MM.1S (cell line): ENCODE measurements around the gene TBC1D32.
"Not testable (repeated sequence)": the region's sequence is repeated elsewhere in the genome, so short reads cannot be mapped to it uniquely, and the experiment has no call there.

Experiments
- DNase-seq: peaks from one replicate; pipeline ENCODE4 v3.0.0-alpha.2; 2015
- H2AFZ ChIP-seq: fragments of 300-600 bp; sonication (generic); 2 replicates; pipeline ENCODE4 v1.6.0; 2016; ENCODE audit warnings: antibody characterized with exemption, low read length
- H3F3A ChIP-seq: fragments of 300-600 bp; sonication (generic); 2 replicates; pipeline ENCODE4 v1.6.1; 2016; ENCODE audit warnings: mild to moderate bottlenecking, antibody characterized with exemption, low read length, moderate library complexity, mixed read lengths; ENCODE audit not compliant: insufficient read depth
- H3K27ac ChIP-seq: fragments of 300-600 bp; sonication (generic); 2 replicates; pipeline ENCODE4 v1.5.1; 2016; ENCODE audit warnings: mild to moderate bottlenecking, low read length
- H3K27me3 ChIP-seq: fragments of 300-600 bp; sonication (generic); replicated peaks from 2 replicates; pipeline ENCODE4 v1.6.0; 2016; ENCODE audit warnings: low read length; ENCODE audit not compliant: insufficient read depth
- H3K36me3 ChIP-seq: fragments of 300-600 bp; sonication (generic); replicated peaks from 2 replicates; pipeline ENCODE4 v1.6.1; 2016; ENCODE audit warnings: mild to moderate bottlenecking, low read length, mixed read lengths; ENCODE audit not compliant: insufficient read depth
- H3K4me1 ChIP-seq: fragments of 300-600 bp; sonication (generic); 2 replicates; pipeline ENCODE4 v1.6.1; 2016; ENCODE audit warnings: low read length, mixed read lengths
- H3K4me2 ChIP-seq: fragments of 300-600 bp; sonication (generic); 2 replicates; pipeline ENCODE4 v1.6.0; 2016; ENCODE audit warnings: low read depth, low read length
- H3K4me3 ChIP-seq: fragments of 300-600 bp; sonication (generic); 2 replicates; pipeline ENCODE4 v1.5.1; 2016; ENCODE audit warnings: low read length, mixed read lengths
- H3K79me2 ChIP-seq: fragments of 300-600 bp; sonication (generic); 2 replicates; pipeline ENCODE4 v1.6.1; 2016; ENCODE audit warnings: mixed run types, low read length, mixed read lengths
- H3K9ac ChIP-seq: fragments of 300-600 bp; sonication (generic); 2 replicates; pipeline ENCODE4 v1.6.1; 2016; ENCODE audit warnings: low read length, mixed read lengths
- H3K9me2 ChIP-seq: fragments of 300-600 bp; sonication (generic); replicated peaks from 2 replicates; pipeline ENCODE4 v1.6.1; 2016; ENCODE audit warnings: mild to moderate bottlenecking, low read length, mixed read lengths; ENCODE audit not compliant: insufficient read depth
- H3K9me3 ChIP-seq: fragments of 300-600 bp; sonication (generic); replicated peaks from 2 replicates; pipeline ENCODE4 v1.6.1; 2016; ENCODE audit warnings: mild to moderate bottlenecking, low read length, mixed read lengths; ENCODE audit not compliant: insufficient read depth
- H4K20me1 ChIP-seq: fragments of 300-600 bp; sonication (generic); 2 replicates; pipeline ENCODE4 v1.6.1; 2016; ENCODE audit warnings: mild to moderate bottlenecking, low read length, moderate library complexity, mixed read lengths; ENCODE audit not compliant: insufficient read depth
- EZH2 ChIP-seq: fragments of 300-600 bp; sonication (generic); optimal IDR thresholded peaks from 2 replicates; pipeline ENCODE3; 2017; ENCODE audit warnings: low read depth, mild to moderate bottlenecking, antibody characterized with exemption, low read length, mixed read lengths
- EZH2phosphoT487 ChIP-seq: fragments of 300-600 bp; sonication (generic); IDR thresholded peaks from 2 replicates; pipeline ENCODE4 v1.6.1; 2018; ENCODE audit warnings: antibody characterized with exemption, low read length
- TF ChIP-seq, protein P1 (sequence below): fragments of 300-600 bp; sonication (generic); IDR thresholded peaks from 2 replicates; pipeline ENCODE4 v1.5.1; 2016; ENCODE audit warnings: antibody characterized with exemption, low read length, mixed read lengths

Gene TBC1D32

DNA sequence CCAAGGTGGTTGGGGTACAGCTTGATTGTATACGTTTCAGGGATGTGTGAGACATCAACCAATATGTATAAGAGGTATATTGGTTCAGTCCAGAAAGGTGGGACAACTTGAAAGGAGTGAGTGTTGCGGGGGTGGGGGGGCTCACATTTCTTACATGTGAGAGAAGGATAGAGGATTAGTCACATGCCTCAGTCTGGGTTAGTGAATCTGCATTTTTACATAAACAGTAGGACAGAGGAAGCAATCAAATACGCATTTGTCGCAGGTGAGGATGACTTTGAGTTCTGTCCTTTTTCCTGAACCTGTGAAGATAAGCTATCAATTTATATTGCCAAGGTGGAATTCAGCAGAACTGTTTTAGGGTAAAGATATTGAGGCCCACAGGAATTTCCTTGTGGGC lies 42.1 kb upstream of the TBC1D32 start:
- Histone ChIP-seq H3K4me2 (no peak overlapping the region), H4K20me1 (no peaks in the 10 kb centered on the region), H3F3A (no peaks in the 10 kb centered on the region), H3K36me3 (no peaks in the 10 kb centered on the region), H3K9me2 (no peaks in the 10 kb centered on the region), H3K9me3 (no peaks in the 10 kb centered on the region; the same call in 1 of the 2 replicates), H3K27ac (no peak overlapping the region), H3K27me3 (no peaks in the 10 kb centered on the region), H3K9ac (no peak overlapping the region), H3K79me2 (no peaks in the 10 kb centered on the region), H2AFZ (no peak overlapping the region), H3K4me1 (no peaks in the 10 kb centered on the region), H3K4me3 (no peak overlapping the region)
- no peak for DNase-seq
- TF ChIP-seq EZH2 (no peak), EZH2phosphoT487 (no peak)
- TF ChIP-seq, protein P1, sequence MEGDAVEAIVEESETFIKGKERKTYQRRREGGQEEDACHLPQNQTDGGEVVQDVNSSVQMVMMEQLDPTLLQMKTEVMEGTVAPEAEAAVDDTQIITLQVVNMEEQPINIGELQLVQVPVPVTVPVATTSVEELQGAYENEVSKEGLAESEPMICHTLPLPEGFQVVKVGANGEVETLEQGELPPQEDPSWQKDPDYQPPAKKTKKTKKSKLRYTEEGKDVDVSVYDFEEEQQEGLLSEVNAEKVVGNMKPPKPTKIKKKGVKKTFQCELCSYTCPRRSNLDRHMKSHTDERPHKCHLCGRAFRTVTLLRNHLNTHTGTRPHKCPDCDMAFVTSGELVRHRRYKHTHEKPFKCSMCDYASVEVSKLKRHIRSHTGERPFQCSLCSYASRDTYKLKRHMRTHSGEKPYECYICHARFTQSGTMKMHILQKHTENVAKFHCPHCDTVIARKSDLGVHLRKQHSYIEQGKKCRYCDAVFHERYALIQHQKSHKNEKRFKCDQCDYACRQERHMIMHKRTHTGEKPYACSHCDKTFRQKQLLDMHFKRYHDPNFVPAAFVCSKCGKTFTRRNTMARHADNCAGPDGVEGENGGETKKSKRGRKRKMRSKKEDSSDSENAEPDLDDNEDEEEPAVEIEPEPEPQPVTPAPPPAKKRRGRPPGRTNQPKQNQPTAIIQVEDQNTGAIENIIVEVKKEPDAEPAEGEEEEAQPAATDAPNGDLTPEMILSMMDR = no peak

DNA sequence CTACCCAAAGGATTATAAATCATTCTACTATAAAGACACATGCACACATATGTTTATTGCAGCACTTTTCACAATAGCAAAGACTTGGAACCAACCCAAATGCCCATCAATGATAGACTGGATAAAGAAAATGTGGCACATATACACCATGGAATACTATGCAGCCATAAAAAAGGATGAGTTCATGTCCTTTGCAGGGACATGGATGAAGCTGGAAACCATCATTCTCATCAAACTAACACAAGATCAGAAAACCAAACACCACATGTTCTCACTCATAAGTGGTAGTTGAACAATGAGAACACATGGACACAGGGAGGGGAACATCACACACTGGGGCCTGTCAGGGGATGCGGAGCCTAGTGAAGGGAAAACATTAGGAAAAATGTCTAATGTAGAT lies 39.9 kb upstream of the TBC1D32 start:
- not testable (repeated sequence) for H2AFZ ChIP-seq, H3K9me3 ChIP-seq, H3K9ac ChIP-seq, H3K4me3 ChIP-seq, H3K4me1 ChIP-seq, H3K4me2 ChIP-seq, H3K27ac ChIP-seq, DNase-seq, H3K79me2 ChIP-seq, H3K9me2 ChIP-seq, H3K36me3 ChIP-seq, H3F3A ChIP-seq, H4K20me1 ChIP-seq, H3K27me3 ChIP-seq

DNA sequence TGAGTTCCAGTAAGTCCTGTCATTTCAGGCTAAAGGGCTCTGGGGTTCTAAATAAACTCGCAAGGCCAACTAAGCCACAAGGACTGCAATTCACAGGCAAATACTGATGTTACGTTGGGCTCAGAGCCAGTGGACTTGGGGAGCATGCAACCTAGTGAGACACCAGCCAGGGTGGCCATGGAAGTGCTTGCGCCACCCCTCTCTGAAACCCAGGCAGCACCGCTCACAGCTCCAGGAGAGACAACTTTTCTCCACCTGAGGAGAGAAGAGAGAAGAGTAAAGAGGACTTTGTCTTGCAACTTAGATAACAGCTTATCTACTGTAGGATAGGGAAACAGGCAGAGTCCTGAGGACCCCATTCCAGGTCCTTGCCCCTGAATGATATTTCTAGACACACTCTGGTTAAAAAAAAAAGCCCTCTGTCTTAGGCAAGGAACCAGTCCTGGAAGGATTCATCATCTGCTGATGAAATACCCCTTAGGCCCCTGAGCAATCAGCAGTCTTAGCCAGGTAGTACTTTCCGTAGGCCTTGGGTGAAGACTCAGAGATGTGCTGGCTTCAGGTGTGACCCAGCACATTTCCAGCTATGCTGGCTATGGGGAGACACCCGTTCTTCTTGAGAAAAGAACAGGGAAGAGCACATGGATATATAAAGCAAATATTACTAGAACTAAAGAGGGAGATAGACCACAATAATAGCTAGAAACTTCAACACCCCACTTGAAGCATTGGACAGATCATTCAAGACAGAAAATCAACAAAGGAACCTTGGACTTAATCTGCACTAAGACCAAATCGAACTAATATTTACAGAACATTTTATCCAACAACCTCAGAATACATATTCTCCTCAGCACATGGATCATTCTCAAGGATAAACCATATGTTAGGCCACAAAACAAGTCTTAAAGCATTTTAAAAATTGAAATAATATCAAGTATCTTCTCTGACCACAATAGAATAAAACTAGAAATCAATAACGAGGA lies 31.5 kb upstream of the TBC1D32 start:
- Histone ChIP-seq H3K9me3 (no peaks in the 10 kb centered on the region), H3K79me2 (no peaks in the 10 kb centered on the region), H3K9ac (no peak overlapping the region), H3K4me2 (no peak overlapping the region), H3F3A (no peaks in the 10 kb centered on the region), H3K36me3 (no peaks in the 10 kb centered on the region), H4K20me1 (no peaks in the 10 kb centered on the region), H3K27ac (no peak overlapping the region), H3K4me3 (no peak overlapping the region), H2AFZ (no peak overlapping the region), H3K9me2 (no peaks in the 10 kb centered on the region), H3K4me1 (no peaks in the 10 kb centered on the region), H3K27me3 (no peaks in the 10 kb centered on the region)
- DNase-seq = no peak
- TF ChIP-seq, protein P1 = no peak
- TF ChIP-seq EZH2phosphoT487 = no peak

DNA sequence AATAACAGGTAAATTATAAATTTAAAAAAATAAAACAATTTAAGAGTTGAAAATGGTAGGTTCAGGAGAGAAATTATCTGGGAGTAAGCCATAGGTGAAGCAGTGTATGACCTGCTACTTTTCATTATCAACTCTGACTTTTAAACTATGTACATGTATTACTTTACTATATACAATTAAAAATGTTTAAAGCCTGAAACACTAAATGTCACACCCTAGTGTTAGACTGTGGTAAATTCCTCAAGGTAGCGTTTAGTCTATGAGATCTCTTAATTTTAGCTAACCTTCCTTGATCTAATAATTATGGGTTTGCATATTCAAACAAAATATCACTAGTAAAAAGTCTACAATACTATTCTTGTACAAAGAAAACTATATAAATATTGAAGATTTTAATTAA lies 22.3 kb upstream of the TBC1D32 start:
- TF ChIP-seq, protein P1 = no peak
- no peak for TF ChIP-seq EZH2
- no peak for TF ChIP-seq EZH2phosphoT487
- no peaks in the 10 kb centered on the region for H3K27me3 ChIP-seq
- no peaks in the 10 kb centered on the region for H3K4me1 ChIP-seq
- no peaks in the 10 kb centered on the region for H3K36me3 ChIP-seq
- H3K4me3 ChIP-seq = no peak overlapping the region
- H3K9me3 ChIP-seq = no peaks in the 10 kb centered on the region
- H3K27ac ChIP-seq = no peak overlapping the region
- H2AFZ ChIP-seq = no peak overlapping the region
- no peaks in the 10 kb centered on the region for H3K79me2 ChIP-seq
- no peak for DNase-seq
- no peaks in the 10 kb centered on the region for H3K9me2 ChIP-seq
- no peaks in the 10 kb centered on the region for H3F3A ChIP-seq
- no peak overlapping the region for H3K4me2 ChIP-seq
- no peaks in the 10 kb centered on the region for H4K20me1 ChIP-seq
- H3K9ac ChIP-seq = no peak overlapping the region
